Loucy (cell line): ENCODE measurements around the gene HDAC11.

Source experiments
- H2AFZ ChIP-seq: fragments of 200-600 bp; sonication (generic); 2 replicates; pipeline ENCODE4 v1.6.0; 2016; ENCODE audit warnings: antibody characterized with exemption, mild to moderate bottlenecking, low read length, moderate library complexity
- H3F3A ChIP-seq: fragments of 200-600 bp; 2 replicates; pipeline ENCODE4 v1.6.0; 2016; ENCODE audit warnings: antibody characterized with exemption, low read depth, mild to moderate bottlenecking
- H3K27me3 ChIP-seq: fragments of 200-600 bp; sonication (generic); 2 replicates; pipeline ENCODE4 v1.6.1; 2014; ENCODE audit warnings: low read length, mild to moderate bottlenecking; ENCODE audit not compliant: insufficient read depth, poor library complexity, severe bottlenecking
- H3K36me3 ChIP-seq: fragments of 200-600 bp; sonication (generic); 2 replicates; pipeline ENCODE4 v1.6.1; 2016; ENCODE audit warnings: low read length; ENCODE audit not compliant: insufficient read depth
- H3K4me1 ChIP-seq: fragments of 200-600 bp; sonication (generic); 2 replicates; pipeline ENCODE4 v1.5.1; 2014; ENCODE audit warnings: low read length, mild to moderate bottlenecking; ENCODE audit not compliant: insufficient read depth, poor library complexity, severe bottlenecking
- H3K4me2 ChIP-seq: fragments of 200-600 bp; sonication (generic); 2 replicates; pipeline ENCODE4 v1.6.0; 2014; ENCODE audit warnings: antibody characterized with exemption, low read length, low read depth, mild to moderate bottlenecking; ENCODE audit not compliant: poor library complexity, severe bottlenecking
- H3K4me3 ChIP-seq: fragments of 200-600 bp; sonication (generic); 2 replicates; pipeline ENCODE4 v1.5.1; 2014; ENCODE audit warnings: low read length, mild to moderate bottlenecking, mixed read lengths; ENCODE audit not compliant: poor library complexity, severe bottlenecking
- H3K79me2 ChIP-seq: fragments of 200-600 bp; sonication (generic); 2 replicates; pipeline ENCODE4 v1.6.1; 2014; ENCODE audit warnings: low read length; ENCODE audit not compliant: insufficient read depth
- H3K9ac ChIP-seq: fragments of 200-600 bp; sonication (generic); 2 replicates; pipeline ENCODE4 v1.6.0; 2014; ENCODE audit warnings: mild to moderate bottlenecking, low read depth, low read length, moderate library complexity; ENCODE audit not compliant: poor library complexity, severe bottlenecking
- H3K9me2 ChIP-seq: fragments of 200-600 bp; sonication (generic); replicated peaks from 2 replicates; pipeline ENCODE4 v1.6.1; 2016; ENCODE audit warnings: low read depth, low read length, mixed read lengths
- H3K9me3 ChIP-seq: fragments of 200-600 bp; sonication (generic); 2 replicates; pipeline ENCODE4 v1.6.1; 2014; ENCODE audit warnings: mild to moderate bottlenecking, antibody characterized with exemption, low read length, low read depth; ENCODE audit not compliant: insufficient read depth
- H4K20me1 ChIP-seq: fragments of 200-600 bp; sonication (generic); 2 replicates; pipeline ENCODE4 v1.6.0; 2014; ENCODE audit warnings: antibody characterized with exemption, low read length, mild to moderate bottlenecking; ENCODE audit not compliant: insufficient read depth, poor library complexity, severe bottlenecking
- EZH2phosphoT487 ChIP-seq: fragments of 200-600 bp; IDR thresholded peaks from 2 replicates; pipeline ENCODE4 v1.6.1; 2018; ENCODE audit warnings: antibody characterized with exemption, mild to moderate bottlenecking, moderate library complexity, borderline replicate concordance
- TF ChIP-seq, protein P1 (sequence below): fragments of 200-600 bp; sonication (generic); conservative IDR thresholded peaks from 2 replicates; pipeline ENCODE4 v1.5.1; 2014; ENCODE audit warnings: mild to moderate bottlenecking, antibody characterized with exemption, low read length

Gene HDAC11

DNA sequence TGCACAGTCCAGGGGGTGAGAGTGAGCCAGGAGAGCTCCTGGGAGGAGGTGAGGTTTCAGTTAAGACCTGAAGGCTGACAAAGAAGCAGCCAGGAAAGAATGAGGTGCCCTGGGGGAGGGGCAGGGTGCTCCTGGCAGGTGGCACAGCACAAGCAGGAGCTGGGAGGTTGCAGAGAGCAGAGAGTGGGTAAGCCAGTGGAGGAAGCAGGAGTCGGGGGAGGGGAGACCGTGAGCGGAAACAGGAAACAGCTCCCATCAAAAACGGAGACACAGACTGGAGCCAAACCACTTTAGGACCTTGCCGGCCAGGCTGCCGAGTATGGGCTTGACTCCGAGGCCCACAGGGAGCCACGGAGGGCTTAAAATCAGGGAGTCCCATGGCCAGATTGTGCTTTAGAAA, 56.7 kb downstream of the HDAC11 start:
- H3K79me2 ChIP-seq = no peaks in the 10 kb centered on the region
- no peaks in the 10 kb centered on the region for H3K36me3 ChIP-seq
- no peak overlapping the region for H2AFZ ChIP-seq
- H3K4me2 ChIP-seq = no peak overlapping the region
- no peak overlapping the region for H3K4me3 ChIP-seq
- no peaks in the 10 kb centered on the region for H3K9me2 ChIP-seq
- no peak overlapping the region for H3K9ac ChIP-seq
- H4K20me1 ChIP-seq = no peaks in the 10 kb centered on the region
- peaks cover 5% of the 10 kb centered on the region for H3K4me1 ChIP-seq
- TF ChIP-seq, protein P1, sequence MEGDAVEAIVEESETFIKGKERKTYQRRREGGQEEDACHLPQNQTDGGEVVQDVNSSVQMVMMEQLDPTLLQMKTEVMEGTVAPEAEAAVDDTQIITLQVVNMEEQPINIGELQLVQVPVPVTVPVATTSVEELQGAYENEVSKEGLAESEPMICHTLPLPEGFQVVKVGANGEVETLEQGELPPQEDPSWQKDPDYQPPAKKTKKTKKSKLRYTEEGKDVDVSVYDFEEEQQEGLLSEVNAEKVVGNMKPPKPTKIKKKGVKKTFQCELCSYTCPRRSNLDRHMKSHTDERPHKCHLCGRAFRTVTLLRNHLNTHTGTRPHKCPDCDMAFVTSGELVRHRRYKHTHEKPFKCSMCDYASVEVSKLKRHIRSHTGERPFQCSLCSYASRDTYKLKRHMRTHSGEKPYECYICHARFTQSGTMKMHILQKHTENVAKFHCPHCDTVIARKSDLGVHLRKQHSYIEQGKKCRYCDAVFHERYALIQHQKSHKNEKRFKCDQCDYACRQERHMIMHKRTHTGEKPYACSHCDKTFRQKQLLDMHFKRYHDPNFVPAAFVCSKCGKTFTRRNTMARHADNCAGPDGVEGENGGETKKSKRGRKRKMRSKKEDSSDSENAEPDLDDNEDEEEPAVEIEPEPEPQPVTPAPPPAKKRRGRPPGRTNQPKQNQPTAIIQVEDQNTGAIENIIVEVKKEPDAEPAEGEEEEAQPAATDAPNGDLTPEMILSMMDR = no peak
- no peak for TF ChIP-seq EZH2phosphoT487
- H3F3A ChIP-seq = no peaks in the 10 kb centered on the region
- no peaks in the 10 kb centered on the region for H3K27me3 ChIP-seq
- H3K9me3 ChIP-seq = no peaks in the 10 kb centered on the region

DNA sequence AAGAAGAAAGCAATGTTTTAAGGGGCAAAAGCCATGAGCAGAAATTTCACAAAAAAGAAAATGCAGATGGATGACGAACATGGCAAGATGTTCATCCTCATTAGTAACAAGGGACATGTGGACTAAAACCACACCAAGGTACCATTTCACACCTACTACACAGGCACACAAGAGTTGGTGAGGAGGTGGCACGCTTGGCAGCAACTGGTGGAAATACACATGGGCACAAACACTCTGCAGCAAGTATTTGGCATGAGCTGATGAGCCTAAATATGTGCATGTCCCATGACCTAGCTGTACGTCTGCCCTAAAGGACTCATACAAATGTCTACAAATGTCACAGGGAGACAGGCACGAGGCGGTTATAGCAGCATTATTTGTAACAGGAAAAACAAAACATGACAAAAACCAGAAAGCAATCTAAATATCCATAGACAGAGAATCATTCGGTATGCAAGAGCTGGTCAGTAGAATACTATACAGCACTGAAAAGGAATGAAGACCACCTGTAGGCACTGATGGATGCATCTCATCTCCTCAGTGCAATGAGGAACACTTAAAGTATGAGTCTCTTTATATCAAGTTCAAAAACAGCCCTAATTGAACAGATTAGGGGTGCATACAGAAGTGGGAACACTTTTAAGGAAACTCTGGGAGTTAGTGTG, 57.3 kb downstream of the HDAC11 start:
- Histone ChIP-seq H3F3A (no peaks in the 10 kb centered on the region), H3K27me3 (no peaks in the 10 kb centered on the region), H3K9me2 (no peaks in the 10 kb centered on the region), H2AFZ (no peak overlapping the region), H3K9me3 (no peaks in the 10 kb centered on the region), H3K4me3 (no peak overlapping the region), H3K4me1 (peaks cover 5% of the 10 kb centered on the region), H3K4me2 (no peak overlapping the region), H3K36me3 (no peaks in the 10 kb centered on the region), H3K9ac (no peak overlapping the region), H3K79me2 (no peaks in the 10 kb centered on the region), H4K20me1 (no peaks in the 10 kb centered on the region)
- no peak for TF ChIP-seq EZH2phosphoT487
- TF ChIP-seq, protein P1 = no peak

DNA sequence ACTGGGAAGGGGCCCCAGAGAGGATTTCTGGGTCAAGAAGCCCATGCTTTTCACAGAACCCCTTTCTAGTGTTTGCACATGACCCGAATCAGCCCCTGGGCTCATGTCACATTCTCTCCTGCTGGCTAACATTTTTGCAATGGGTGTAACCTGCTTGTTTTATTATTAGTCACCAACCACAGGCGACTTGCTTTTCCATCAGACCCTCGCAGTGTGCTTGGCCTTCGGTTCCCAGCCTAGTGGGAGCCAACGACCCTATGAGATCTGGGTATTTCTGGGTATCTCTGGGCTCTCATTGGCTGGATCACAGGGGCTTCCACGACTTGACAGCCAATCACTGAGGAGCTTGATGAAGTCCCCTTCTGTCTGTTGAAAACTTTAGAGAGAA, 57.8 kb downstream of the HDAC11 start:
- Histone ChIP-seq H3K4me2 (no peak overlapping the region), H3K4me1 (peaks cover 5% of the 10 kb centered on the region), H3K9me2 (no peaks in the 10 kb centered on the region), H3K79me2 (no peaks in the 10 kb centered on the region), H3K4me3 (no peak overlapping the region), H2AFZ (no peak overlapping the region), H3F3A (no peaks in the 10 kb centered on the region), H4K20me1 (no peaks in the 10 kb centered on the region), H3K36me3 (no peaks in the 10 kb centered on the region), H3K9me3 (no peaks in the 10 kb centered on the region), H3K27me3 (no peaks in the 10 kb centered on the region), H3K9ac (no peak overlapping the region)
- TF ChIP-seq EZH2phosphoT487 = no peak
- TF ChIP-seq, protein P1 = no peak
